Skeletal muscle tissue (tissue), 5 donors: ENCODE results near the gene GRAP2. TPM values are rescaled to one million over a fixed set of nuclear protein-coding genes. Genes with fewer than 3 reads are reported as not detected.

Experiments used
- H3K27ac ChIP-seq: one replicate; pipeline ENCODE4 v1.7.0; 2013; ENCODE audit warnings: mild to moderate bottlenecking, low read depth, low read length, inconsistent platforms
- H3K27me3 ChIP-seq, 3 donors: one replicate each; pipeline ENCODE4 v1.7.0; 2013; ENCODE audit warnings: low read length in 3 of 3; ENCODE audit not compliant: control insufficient read depth in 3 of 3, insufficient read depth in 3 of 3
- H3K36me3 ChIP-seq, 3 donors: one replicate each; pipeline ENCODE4 v1.7.0; 2013; ENCODE audit warnings: low read length in 3 of 3; ENCODE audit not compliant: control insufficient read depth in 3 of 3, insufficient read depth in 3 of 3
- H3K4me1 ChIP-seq, 3 donors: one replicate each; pipeline ENCODE4 v1.7.0; 2013; ENCODE audit warnings: low read length in 3 of 3, mild to moderate bottlenecking in 3 of 3; ENCODE audit not compliant: control insufficient read depth in 3 of 3, insufficient read depth in 3 of 3
- H3K4me3 ChIP-seq, 3 donors: one replicate each; pipeline ENCODE4 v1.7.0; 2013; ENCODE audit warnings: low read length in 3 of 3
- H3K9ac ChIP-seq, 3 donors: one replicate each; pipeline ENCODE4 v1.7.0; 2013; ENCODE audit warnings: low read length in 3 of 3, mild to moderate bottlenecking in 3 of 3, moderate library complexity in 2 of 3, low read depth in 1 of 3
- H3K9me3 ChIP-seq, 3 donors: one replicate each; pipeline ENCODE4 v1.7.0; 2013; ENCODE audit warnings: low read length in 3 of 3; ENCODE audit not compliant: control insufficient read depth in 3 of 3
- small RNA-seq: library from RNA; depleted of rRNA; stranded (forward); fragments of <200 nt; gene quantifications from one replicate; pipeline ENCODE3, GENCODE V24; 2014
- total RNA-seq: library from RNA; depleted of rRNA; stranded (reverse); fragments of >200 nt; gene quantifications from one replicate; pipeline ENCODE4 v1.2.3, GENCODE V29; 2014
- donor health status: Osteomylitis.

GRAP2 gene
- total RNA-seq, 1 donor from 2014 or later = under 0.01 TPM

- no peaks in the 10 kb centered on the region for H3K9me3 ChIP-seq
- peaks cover 0 to 24% (median 23%) of the 10 kb centered on the region in 3 donors for H3K27me3 ChIP-seq
- H3K9ac ChIP-seq = no peak overlapping the region
- H3K4me3 ChIP-seq = no peak overlapping the region
- H3K36me3 ChIP-seq = no peaks in the 10 kb centered on the region
- H3K4me1 ChIP-seq = peaks cover 0 to 3% (median 0%) of the 10 kb centered on the region in 3 donors
- H3K27ac ChIP-seq = no peak overlapping the region
Measured at GRCh38 chr22:40021401-40022000, 120.6 kb downstream of the GRAP2 start.

DNA sequence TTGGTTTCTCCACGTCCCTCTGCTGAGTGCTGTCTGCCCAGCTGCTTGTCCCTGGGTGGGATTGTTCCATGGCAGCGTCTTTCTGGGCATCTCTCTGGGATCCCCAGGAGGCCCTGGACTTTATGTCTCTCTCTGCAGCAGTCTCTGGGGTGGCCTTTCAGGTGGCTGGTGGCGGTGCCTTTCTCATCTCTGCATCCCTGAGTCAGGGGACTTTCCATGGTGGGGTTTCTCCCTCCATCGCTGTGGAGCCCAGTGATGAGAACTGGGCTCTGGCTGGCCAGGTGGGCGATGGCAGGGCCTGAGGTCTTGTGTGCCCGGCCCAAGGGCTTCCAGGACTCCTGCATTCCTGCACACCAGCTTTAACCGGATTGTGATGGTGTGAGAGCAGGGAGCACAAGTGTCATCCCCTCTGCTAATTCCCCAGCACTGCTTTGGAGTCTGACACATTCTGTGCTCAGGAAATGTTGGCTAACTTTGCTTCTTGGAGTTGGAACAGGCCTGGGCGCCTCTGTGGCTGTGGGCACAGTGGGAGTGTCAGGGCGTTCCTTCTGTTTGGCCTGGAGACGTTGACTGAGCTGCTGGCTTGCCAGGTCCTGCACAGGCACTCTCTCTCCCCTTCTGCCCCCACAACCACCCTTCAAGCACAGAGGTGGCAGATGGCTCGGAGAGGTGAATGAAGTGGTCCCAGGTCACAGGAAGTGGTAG, 121.8 kb downstream of the GRAP2 start:
- Histone ChIP-seq H3K9me3 (no peaks in the 10 kb centered on the region), H3K4me1 (peaks cover 0 to 3% (median 0%) of the 10 kb centered on the region in 3 donors), H3K27me3 (peaks cover 0 to 24% (median 15%) of the 10 kb centered on the region in 3 donors), H3K4me3 (no peak overlapping the region), H3K36me3 (no peaks in the 10 kb centered on the region), H3K9ac (no peak overlapping the region), H3K27ac (no peak overlapping the region)

Small RNA genes within 50 kb of the gene (small RNA-seq; reads per million reads assigned to genes)
- not detected for gene RN7SKP210

Other genes with a start within 250 kb of the GRAP2 start
- gene ENTHD1, start 7.3 kb upstream of the GRAP2 start, total RNA-seq = not detected
- 0.52 TPM for gene TMA7B, start 59.3 kb downstream of the GRAP2 start, total RNA-seq
- gene FAM83F, start 93.9 kb downstream of the GRAP2 start, total RNA-seq = under 0.01 TPM